HepG2 (cell line): ENCODE data around the gene MRPL57. TPM values are rescaled to one million over a fixed set of nuclear protein-coding genes. Genes with fewer than 3 reads are reported as not detected.

Experiments used
- BORCS8-MEF2B ChIP-seq: sonication (generic); formaldehyde crosslinking; IDR thresholded peaks from 2 replicates; pipeline ENCODE4 v1.8.0; 2022; ENCODE audit warnings: mild to moderate bottlenecking, missing genetic modification reagents
- CBX1 ChIP-seq: IDR thresholded peaks from one replicate; pipeline ENCODE4 v1.6.1; 2016; ENCODE audit warnings: antibody characterized with exemption, low read depth
- CREB1 ChIP-seq, 2 experiments: fragments of 450-650 bp in 1 of 2; IDR thresholded peaks; 2 replicates each; pipeline ENCODE4 v1.6.1; 2016 to 2017; ENCODE audit warnings: control low read depth in 1 of 2, mild to moderate bottlenecking in 1 of 2, missing compliant biosample characterization in 1 of 2, missing genetic modification characterization in 1 of 2
- DZIP1 ChIP-seq: sonication (generic); formaldehyde crosslinking; IDR thresholded peaks from 2 replicates; pipeline ENCODE4 v1.5.0; 2020; ENCODE audit warnings: mild to moderate bottlenecking, missing genetic modification reagents
- ESRRA ChIP-seq: sonication (generic); formaldehyde crosslinking; IDR thresholded peaks from 2 replicates; pipeline ENCODE4 v1.5.1; 2020; ENCODE audit warnings: mild to moderate bottlenecking, low read depth, missing genetic modification reagents
- KDM4B ChIP-seq: sonication (generic); formaldehyde crosslinking; IDR thresholded peaks from 2 replicates; pipeline ENCODE4 v1.4.0; 2020; ENCODE audit warnings: missing genetic modification reagents
- MEF2D ChIP-seq: sonication (generic); formaldehyde crosslinking; IDR thresholded peaks from 2 replicates; pipeline ENCODE4 v1.5.1; 2020; ENCODE audit warnings: mild to moderate bottlenecking, missing genetic modification reagents
- SMAD1 ChIP-seq: sonication (generic); formaldehyde crosslinking; IDR thresholded peaks from 2 replicates; pipeline ENCODE4 v1.4.0; 2020; ENCODE audit warnings: missing genetic modification reagents, low read depth, mild to moderate bottlenecking, borderline replicate concordance
- SNRNP70 ChIP-seq: fragments of 200-400 bp; formaldehyde crosslinking; IDR thresholded peaks from 2 replicates; pipeline ENCODE4 v1.6.1; 2017; ENCODE audit warnings: mild to moderate bottlenecking, low read depth, low read length, moderate library complexity
- SRSF1 ChIP-seq: fragments of 200-400 bp; formaldehyde crosslinking; optimal IDR thresholded peaks from 2 replicates; pipeline ENCODE3; 2017; ENCODE audit warnings: mild to moderate bottlenecking, low read depth, low read length, moderate library complexity
- TBP ChIP-seq: sonication (generic); formaldehyde crosslinking; IDR thresholded peaks from 2 replicates; pipeline ENCODE4 v1.5.0; 2020; ENCODE audit warnings: missing genetic modification reagents
- THAP8 ChIP-seq: sonication (generic); formaldehyde crosslinking; IDR thresholded peaks from 2 replicates; pipeline ENCODE4 v1.5.1; 2020; ENCODE audit warnings: missing genetic modification reagents, mild to moderate bottlenecking, borderline replicate concordance
- XRCC5 ChIP-seq: fragments of 200-400 bp; formaldehyde crosslinking; optimal IDR thresholded peaks from 2 replicates; pipeline ENCODE3; 2017; ENCODE audit warnings: mild to moderate bottlenecking, low read length
- ZFP37 ChIP-seq: sonication (generic); formaldehyde crosslinking; IDR thresholded peaks from 2 replicates; pipeline ENCODE4 v1.4.0; 2020; ENCODE audit warnings: missing genetic modification reagents, borderline replicate concordance
- ZNF160 ChIP-seq: sonication (generic); formaldehyde crosslinking; IDR thresholded peaks from 2 replicates; pipeline ENCODE4 v1.8.0; 2022; ENCODE audit warnings: mild to moderate bottlenecking, inconsistent platforms, missing genetic modification reagents
- ZNF230 ChIP-seq: sonication (generic); formaldehyde crosslinking; IDR thresholded peaks from 2 replicates; pipeline ENCODE4 v1.4.0; 2020; ENCODE audit warnings: mild to moderate bottlenecking, missing genetic modification reagents
- ZNF232 ChIP-seq: sonication (generic); formaldehyde crosslinking; IDR thresholded peaks from 2 replicates; pipeline ENCODE4 v1.4.0; 2020; ENCODE audit warnings: missing genetic modification reagents, borderline replicate concordance
- ZNF317 ChIP-seq: sonication (generic); formaldehyde crosslinking; IDR thresholded peaks from 2 replicates; pipeline ENCODE4 v1.5.0; 2020; ENCODE audit warnings: mild to moderate bottlenecking, missing genetic modification reagents
- ZNF660 ChIP-seq: sonication (generic); formaldehyde crosslinking; IDR thresholded peaks from 2 replicates; pipeline ENCODE4 v1.5.1; 2020; ENCODE audit warnings: mild to moderate bottlenecking, low read depth, missing genetic modification reagents, borderline replicate concordance
- polyA plus RNA-seq, 8 experiments: library from polyadenylated mRNA; depleted of rRNA in 3 of 8; stranded (reverse) in 7 of 8; unstranded in 1 of 8; fragments of >200 nt; fragmentation: Illumina TruSeq in 4 of 8; extraction: Trizol in 4 of 8; gene quantifications; 2 replicates each; pipeline versions ENCODE4 v1.2.1 to v1.2.3, GENCODE V29; 2011 to 2016; ENCODE audit warnings: low read depth in 4 of 8, missing spikeins in 1 of 8, mixed read lengths in 1 of 8; ENCODE audit not compliant: insufficient read depth in 1 of 8
- total RNA-seq, 5 experiments: library from RNA; depleted of rRNA; stranded (reverse); fragments of >200 nt; fragmentation: Illumina TruSeq; extraction: Trizol; gene quantifications; 2 replicates each; pipeline ENCODE4 v1.2.3, GENCODE V29; 2016; ENCODE audit warnings: low read depth in 1 of 5
- TF ChIP-seq, protein P1 (sequence below): sonication (generic); formaldehyde crosslinking; IDR thresholded peaks from 2 replicates; pipeline ENCODE4 v1.5.1; 2020; ENCODE audit warnings: missing genetic modification reagents, mild to moderate bottlenecking, borderline replicate concordance
- TF ChIP-seq, protein P2 (sequence below): sonication (generic); formaldehyde crosslinking; conservative IDR thresholded peaks from 2 replicates; pipeline ENCODE4 v1.4.0; 2020; ENCODE audit warnings: missing genetic modification reagents

The MRPL57 gene
- total and polyA plus RNA-seq, 2 of the 13 experiments (the other 11 are each of a cell fraction or from before 2014, with no cell fraction given) = 19.5 to 35.2 TPM

DNA sequence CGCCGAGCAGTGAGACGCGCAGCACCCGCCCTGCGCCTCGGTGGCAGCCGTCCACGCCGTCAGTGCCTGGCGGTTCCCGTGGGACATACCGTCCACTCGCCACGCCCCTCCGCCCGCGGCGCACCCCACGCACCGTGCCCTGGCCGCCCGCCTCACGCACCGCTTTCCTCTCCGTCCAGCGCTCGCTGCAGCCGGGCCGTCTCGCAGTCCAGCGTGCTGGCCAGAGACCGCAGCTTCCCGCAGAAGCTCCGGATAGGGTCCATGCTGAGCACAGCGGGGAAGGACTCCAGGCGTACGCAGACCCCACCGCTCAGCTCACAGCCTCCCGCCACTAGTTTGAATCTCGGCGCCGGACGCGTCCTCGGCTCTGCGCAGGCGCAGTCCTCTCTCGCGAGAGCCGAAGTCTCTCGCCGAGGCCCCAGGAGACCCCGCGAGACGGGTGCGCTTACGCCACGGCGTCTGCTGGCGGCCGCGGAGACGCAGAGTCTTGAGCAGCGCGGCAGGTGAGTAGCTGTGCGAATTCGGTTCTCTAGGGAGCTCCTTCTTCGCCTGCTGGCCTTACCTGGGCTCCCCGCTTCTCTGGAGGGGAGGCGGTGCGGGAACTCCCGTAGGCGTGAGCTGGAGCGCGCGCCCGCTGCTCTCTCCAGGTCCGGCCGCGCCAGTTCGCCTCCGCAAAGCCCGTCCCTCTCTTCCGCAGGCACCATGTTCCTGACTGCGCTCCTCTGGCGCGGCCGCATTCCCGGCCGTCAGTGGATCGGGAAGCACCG, at the start of gene MRPL57, which contains the start of gene SKA3 (continued):
- TF ChIP-seq, protein P1, sequence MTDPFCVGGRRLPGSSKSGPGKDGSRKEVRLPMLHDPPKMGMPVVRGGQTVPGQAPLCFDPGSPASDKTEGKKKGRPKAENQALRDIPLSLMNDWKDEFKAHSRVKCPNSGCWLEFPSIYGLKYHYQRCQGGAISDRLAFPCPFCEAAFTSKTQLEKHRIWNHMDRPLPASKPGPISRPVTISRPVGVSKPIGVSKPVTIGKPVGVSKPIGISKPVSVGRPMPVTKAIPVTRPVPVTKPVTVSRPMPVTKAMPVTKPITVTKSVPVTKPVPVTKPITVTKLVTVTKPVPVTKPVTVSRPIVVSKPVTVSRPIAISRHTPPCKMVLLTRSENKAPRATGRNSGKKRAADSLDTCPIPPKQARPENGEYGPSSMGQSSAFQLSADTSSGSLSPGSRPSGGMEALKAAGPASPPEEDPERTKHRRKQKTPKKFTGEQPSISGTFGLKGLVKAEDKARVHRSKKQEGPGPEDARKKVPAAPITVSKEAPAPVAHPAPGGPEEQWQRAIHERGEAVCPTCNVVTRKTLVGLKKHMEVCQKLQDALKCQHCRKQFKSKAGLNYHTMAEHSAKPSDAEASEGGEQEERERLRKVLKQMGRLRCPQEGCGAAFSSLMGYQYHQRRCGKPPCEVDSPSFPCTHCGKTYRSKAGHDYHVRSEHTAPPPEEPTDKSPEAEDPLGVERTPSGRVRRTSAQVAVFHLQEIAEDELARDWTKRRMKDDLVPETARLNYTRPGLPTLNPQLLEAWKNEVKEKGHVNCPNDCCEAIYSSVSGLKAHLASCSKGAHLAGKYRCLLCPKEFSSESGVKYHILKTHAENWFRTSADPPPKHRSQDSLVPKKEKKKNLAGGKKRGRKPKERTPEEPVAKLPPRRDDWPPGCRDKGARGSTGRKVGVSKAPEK (CRISPR knock-in tag) = no peak; the same call in none of the 2 replicates
- TF ChIP-seq ZNF230 (CRISPR knock-in tag) (no peak), ESRRA (CRISPR knock-in tag) (peak; percentile 49; the same call in 1 of the 2 replicates), SNRNP70 (no peak), SMAD1 (CRISPR knock-in tag) (peak; percentile 93), CREB1 (IDR thresholded peaks at IDR 0.05) (no peak), CREB1 (CRISPR knock-in tag; IDR thresholded peaks at IDR 0.05) (no peak), THAP8 (CRISPR knock-in tag) (peak; percentile 77; the same call in 1 of the 2 replicates), KDM4B (CRISPR knock-in tag) (peak; percentile 66; the same call in 1 of the 2 replicates), MEF2D (CRISPR knock-in tag) (no peak), XRCC5 (peak; percentile 16), TBP (CRISPR knock-in tag) (no peak), SRSF1 (peak; percentile 56), ZNF160 (CRISPR knock-in tag) (no peak; the same call in 1 of the 2 replicates), ZNF317 (peak; percentile 70; the same call in 1 of the 2 replicates), ZFP37 (CRISPR knock-in tag) (no peak), DZIP1 (CRISPR knock-in tag) (peak; percentile 83; the same call in 1 of the 2 replicates), CBX1 (peak; percentile 54), BORCS8-MEF2B (peak; percentile 76; the same call in 1 of the 2 replicates), ZNF232 (no peak), ZNF660 (CRISPR knock-in tag) (no peak)
- TF ChIP-seq, protein P2, sequence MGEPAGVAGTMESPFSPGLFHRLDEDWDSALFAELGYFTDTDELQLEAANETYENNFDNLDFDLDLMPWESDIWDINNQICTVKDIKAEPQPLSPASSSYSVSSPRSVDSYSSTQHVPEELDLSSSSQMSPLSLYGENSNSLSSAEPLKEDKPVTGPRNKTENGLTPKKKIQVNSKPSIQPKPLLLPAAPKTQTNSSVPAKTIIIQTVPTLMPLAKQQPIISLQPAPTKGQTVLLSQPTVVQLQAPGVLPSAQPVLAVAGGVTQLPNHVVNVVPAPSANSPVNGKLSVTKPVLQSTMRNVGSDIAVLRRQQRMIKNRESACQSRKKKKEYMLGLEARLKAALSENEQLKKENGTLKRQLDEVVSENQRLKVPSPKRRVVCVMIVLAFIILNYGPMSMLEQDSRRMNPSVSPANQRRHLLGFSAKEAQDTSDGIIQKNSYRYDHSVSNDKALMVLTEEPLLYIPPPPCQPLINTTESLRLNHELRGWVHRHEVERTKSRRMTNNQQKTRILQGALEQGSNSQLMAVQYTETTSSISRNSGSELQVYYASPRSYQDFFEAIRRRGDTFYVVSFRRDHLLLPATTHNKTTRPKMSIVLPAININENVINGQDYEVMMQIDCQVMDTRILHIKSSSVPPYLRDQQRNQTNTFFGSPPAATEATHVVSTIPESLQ (CRISPR knock-in tag) = no peak
